Right cardiac atrium (tissue), 5 donors: Measurements from ENCODE around the gene CACNG3. TPM values are rescaled to one million over a fixed set of nuclear protein-coding genes. Genes with fewer than 3 reads are reported as not detected.
"Not testable (repeated sequence)": the region's sequence is repeated elsewhere in the genome, so short reads cannot be mapped to it uniquely, and the experiment has no call there.

Source experiments
- ATAC-seq, 2 donors: fragments of 200-7000 bp; cut with Tn5 transposase; one replicate each; pipeline versions ENCODE4 v1.8.0 to v1.9.1; 2020; ENCODE audit warnings: moderate library complexity in 2 of 2, mild to moderate bottlenecking in 1 of 2
- DNase-seq, 3 donors: peaks; one replicate each; pipeline ENCODE4 v3.0.0-alpha.2; 2020
- H3K27ac ChIP-seq: one replicate; pipeline ENCODE4 v1.5.1; 2013; ENCODE audit warnings: mild to moderate bottlenecking, low read length, control low read depth, moderate library complexity
- H3K27me3 ChIP-seq: one replicate; pipeline ENCODE4 v1.6.1; 2013; ENCODE audit not compliant: control insufficient read depth, insufficient read depth
- H3K4me1 ChIP-seq: one replicate; pipeline ENCODE4 v1.6.1; 2013; ENCODE audit warnings: low read length; ENCODE audit not compliant: control insufficient read depth, insufficient read depth
- H3K4me3 ChIP-seq: one replicate; pipeline ENCODE4 v1.5.1; 2013; ENCODE audit warnings: low read length, control low read depth
- H3K9me3 ChIP-seq: one replicate; pipeline ENCODE4 v1.6.1; 2013; ENCODE audit warnings: low read length; ENCODE audit not compliant: control insufficient read depth
- WGBS: extraction: QIAGEN DNeasy Blood & Tissue Kit; methylation state at CpG from one replicate; pipeline ENCODE4 v1.1.7; 2013; 5-methylcytosine and 5-hydroxymethylcytosine counted together
- intact Hi-C, 4 donors: fragments of 100-400 bp; cut with DNase I; formaldehyde crosslinking; loops; one replicate each; pipeline versions ENCODE4 v1.11.0 to v1.14.0; 2022 to 2023
- polyA plus RNA-seq: library from polyadenylated mRNA; stranded (reverse); fragments of 200-250 nt; gene quantifications from one replicate; pipeline ENCODE4 v1.2.3, GENCODE V29; 2013
- total RNA-seq, 4 donors: library from RNA; stranded (reverse); fragmentation: NEBNext Ultra II Directional; extraction: Animal tissue kit (Norgen Biotek cat#: 25700); gene quantifications; one replicate each; pipeline ENCODE4 v1.2.1, GENCODE V29; 2021
- donor health status: healthy with polysubstance abuse.
- donor health status: DM: no; HTN: yes; CAD: no.
- donor health status: DM: no; HTN: no; CAD: no.
- donor health status: DM: no; HTN: yes; CAD: no; lungs with severe emphysema.
- donor health status: DM: yes; HTN: yes; CAD: no.

The CACNG3 gene
- total and polyA plus RNA-seq, 5 donors, result not detected

DNA sequence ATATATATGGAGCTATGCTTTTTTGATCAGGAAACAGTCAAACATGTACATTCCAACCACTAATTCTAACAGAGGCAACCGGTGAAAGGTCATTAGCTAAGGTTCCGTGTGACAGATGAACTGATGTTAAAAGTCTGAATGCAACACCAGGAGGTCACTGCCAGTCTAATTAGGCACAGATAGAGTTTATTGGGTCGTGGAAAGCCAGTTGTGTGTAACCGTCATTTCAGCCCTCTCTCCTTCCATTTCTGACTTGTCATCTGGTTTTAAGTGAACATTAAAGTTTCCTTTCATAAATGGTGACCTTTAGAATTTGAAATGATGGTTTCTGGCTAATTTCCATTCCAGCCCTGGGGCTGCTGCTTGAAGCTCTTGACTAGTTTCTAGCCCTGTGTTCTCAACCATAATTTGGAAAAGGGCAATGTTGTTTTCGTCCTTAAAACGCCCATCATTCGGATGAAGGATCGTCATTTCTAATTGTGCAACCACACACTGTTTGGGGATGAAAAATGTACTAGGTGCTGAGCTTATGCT is 23.9 kb downstream of the CACNG3 start:
- 69% methylated on average over 8 of the region's 8 CpGs for WGBS
- no peak for ATAC-seq
- intact Hi-C loops, result no loop called here

DNA sequence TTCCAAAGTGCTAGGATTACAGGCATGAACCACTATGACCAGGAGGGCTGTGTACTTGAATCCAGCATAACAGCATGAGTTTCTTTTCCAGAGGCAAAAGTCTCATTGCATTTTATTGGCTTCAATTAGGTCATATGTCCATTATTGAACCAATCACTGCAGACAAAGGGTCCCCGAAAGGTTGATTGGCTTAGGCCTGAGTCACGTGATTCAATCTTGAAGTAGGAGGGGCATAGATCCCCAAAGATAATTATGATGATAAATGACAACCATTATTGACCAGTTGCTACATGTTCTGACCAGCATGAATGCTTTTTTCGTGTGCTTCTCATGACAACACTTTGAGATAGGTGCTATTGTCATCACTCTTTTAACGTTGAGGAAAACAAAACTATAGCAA is 25.3 kb downstream of the CACNG3 start:
- Histone ChIP-seq H3K27ac (no peak overlapping the region), H3K4me3 (no peak overlapping the region), H3K9me3 (no peaks in the 10 kb centered on the region), H3K4me1 (no peaks in the 10 kb centered on the region), H3K27me3 (no peaks in the 10 kb centered on the region)
- ATAC-seq (no peak), DNase-seq (no peak)
- intact Hi-C loops, result no loop called here
- WGBS, result 71% methylated on average over 4 of the region's 4 CpGs

More for the DNA sequence above, 23.9 kb downstream of the CACNG3 start:
- no peak for DNase-seq
- H3K27ac ChIP-seq, result no peak overlapping the region
- no peaks in the 10 kb centered on the region for H3K27me3 ChIP-seq
- H3K4me3 ChIP-seq, result no peak overlapping the region
- no peaks in the 10 kb centered on the region for H3K4me1 ChIP-seq
- H3K9me3 ChIP-seq, result no peaks in the 10 kb centered on the region

DNA sequence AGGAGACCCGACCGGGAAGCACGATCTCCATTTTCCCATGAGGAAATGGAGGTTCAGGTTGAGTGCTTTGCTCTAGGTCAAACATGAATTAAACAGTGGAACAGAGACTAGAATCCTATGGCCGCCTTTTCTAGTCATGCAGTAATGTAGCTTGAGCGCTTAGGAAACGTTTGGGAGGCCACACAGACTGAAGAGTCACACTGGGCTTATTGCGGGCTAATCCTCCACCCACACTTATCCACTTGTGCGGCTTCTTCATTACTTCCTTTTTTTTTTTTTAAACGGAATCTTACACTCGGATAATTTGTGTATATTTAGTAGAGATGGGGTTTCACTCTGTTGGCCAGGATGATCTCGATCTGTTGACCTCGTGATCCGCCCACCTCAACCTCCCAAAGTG is 26.0 kb downstream of the CACNG3 start:
- 84% methylated on average over 13 of the region's 13 CpGs for WGBS
- Histone ChIP-seq H3K27ac (no peak overlapping the region), H3K27me3 (no peaks in the 10 kb centered on the region), H3K4me3 (no peak overlapping the region), H3K9me3 (no peaks in the 10 kb centered on the region), H3K4me1 (no peaks in the 10 kb centered on the region)
- DNase-seq, result no peak
- intact Hi-C loops, result no loop called here
- no peak for ATAC-seq

DNA sequence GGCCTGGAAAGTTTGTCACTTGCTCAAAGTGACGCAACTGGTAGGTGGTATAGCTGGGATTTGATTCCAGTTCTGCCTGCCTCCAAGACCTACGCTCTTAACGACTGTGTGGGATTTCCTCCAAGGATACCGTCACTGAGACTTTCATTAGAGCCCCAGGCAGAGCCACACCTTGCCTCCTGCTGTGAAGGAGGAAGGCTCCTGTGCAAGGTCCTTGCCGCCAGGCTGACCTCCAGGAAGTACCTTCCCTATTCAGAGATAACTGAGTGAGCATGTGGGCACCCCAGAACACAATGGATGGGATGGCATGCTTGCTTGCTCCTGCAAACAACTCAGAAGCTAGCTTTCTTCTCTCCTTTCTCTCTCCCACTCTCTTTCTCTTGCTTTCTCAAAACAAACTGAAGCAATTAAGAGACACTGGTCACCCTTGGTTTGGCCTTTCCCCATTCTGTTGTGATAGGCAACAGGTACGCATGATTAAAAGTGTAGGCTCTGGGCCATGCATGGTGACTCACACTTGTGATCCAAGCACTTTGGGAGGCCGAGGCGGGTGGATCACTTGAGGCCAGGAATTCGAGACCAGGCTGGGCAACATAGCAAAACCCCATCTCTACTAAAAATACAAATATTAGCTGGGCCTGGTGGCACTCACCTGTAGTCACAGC is 30.7 kb downstream of the CACNG3 start:
- Histone ChIP-seq H3K4me3 (no peak overlapping the region), H3K27ac (no peak overlapping the region), H3K4me1 (no peaks in the 10 kb centered on the region), H3K27me3 (no peaks in the 10 kb centered on the region), H3K9me3 (peaks cover 1% of the 10 kb centered on the region)
- WGBS, result 81% methylated on average over 9 of the region's 9 CpGs
- ATAC-seq (no peak), DNase-seq (no peak)
- intact Hi-C loops, result no loop called here

DNA sequence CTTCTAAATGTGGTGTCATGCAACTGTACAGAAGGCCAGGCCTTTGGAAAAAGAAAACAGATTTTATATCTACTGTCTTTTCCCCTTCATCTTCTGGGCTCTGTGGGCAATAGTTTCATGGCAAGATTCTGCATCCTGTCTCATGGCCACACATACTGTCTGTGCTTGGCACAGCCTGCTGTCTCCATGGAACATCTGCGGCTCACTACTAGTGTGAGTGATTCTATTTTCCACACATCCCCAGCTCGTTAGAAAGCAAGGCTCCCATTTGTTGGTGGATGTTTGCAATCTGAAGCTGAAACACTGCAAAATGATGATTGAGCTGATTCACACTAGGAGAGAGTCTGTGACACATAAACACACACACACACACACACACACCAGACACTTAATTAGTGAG is 32.4 kb downstream of the CACNG3 start:
- Histone ChIP-seq H3K9me3 (peaks cover 1% of the 10 kb centered on the region), H3K4me1 (no peaks in the 10 kb centered on the region), H3K4me3 (no peak overlapping the region), H3K27me3 (no peaks in the 10 kb centered on the region), H3K27ac (no peak overlapping the region)
- no peak for ATAC-seq
- intact Hi-C loops, result no loop called here
- WGBS, result 54% methylated on average over 2 of the region's 2 CpGs
- no peak for DNase-seq

DNA sequence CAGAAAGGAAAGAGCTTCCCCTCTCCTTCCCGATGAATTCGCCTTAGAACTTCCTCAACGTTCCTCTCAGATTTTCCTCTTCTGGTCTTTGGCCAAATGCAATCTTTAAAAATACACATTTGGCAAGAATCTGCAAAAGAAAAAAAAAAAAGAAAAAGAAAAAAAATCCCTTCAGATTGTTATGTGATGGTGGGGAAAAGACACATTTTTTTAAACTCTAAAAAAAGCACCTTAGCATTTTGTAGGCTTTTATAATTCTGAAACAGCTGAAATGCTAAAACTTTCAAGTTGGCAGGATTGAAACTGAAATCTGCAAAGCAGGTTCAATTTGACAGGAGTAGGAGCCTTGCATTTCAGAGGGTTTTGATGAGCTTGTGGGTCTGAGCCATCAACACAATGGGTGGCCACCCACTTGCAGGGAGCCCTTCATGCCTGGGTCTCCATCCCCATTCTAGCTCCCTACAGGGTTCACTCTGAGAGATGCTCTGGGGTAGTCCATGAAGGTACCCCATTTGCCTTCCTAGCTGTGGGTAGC is 33.1 kb downstream of the CACNG3 start:
- intact Hi-C loops, result no loop called here
- Histone ChIP-seq H3K4me3 (no peak overlapping the region), H3K9me3 (peaks cover 1% of the 10 kb centered on the region), H3K27me3 (no peaks in the 10 kb centered on the region), H3K27ac (no peak overlapping the region), H3K4me1 (no peaks in the 10 kb centered on the region)
- WGBS, result 31% methylated on average over 3 of the region's 3 CpGs
- no peak for ATAC-seq
- no peak for DNase-seq

DNA sequence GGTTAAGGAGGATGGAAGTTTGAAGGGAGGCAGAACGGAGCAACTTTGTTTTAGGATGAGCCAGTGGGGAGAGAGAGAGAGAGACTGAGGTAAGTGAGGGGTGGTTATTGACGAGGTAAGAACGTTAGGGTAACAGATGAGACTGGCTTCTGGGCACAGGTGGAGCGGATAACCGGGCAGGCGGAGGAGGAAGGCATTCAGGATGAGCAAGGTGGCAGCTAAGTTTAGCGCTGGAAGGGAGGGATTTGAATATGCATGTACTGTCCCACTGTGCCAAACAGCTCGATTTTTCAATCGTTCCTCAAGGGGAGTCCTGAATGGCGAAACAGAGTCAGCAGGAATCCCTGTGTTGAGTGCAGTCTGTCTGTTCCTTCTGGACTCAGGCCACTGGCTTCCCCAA is 35.8 kb downstream of the CACNG3 start:
- no peaks in the 10 kb centered on the region for H3K27me3 ChIP-seq
- no peak overlapping the region for H3K27ac ChIP-seq
- ATAC-seq (no peak), DNase-seq (no peak)
- 49% methylated on average over 10 of the region's 10 CpGs for WGBS
- no peak overlapping the region for H3K4me3 ChIP-seq
- intact Hi-C loops, result no loop called here
- H3K9me3 ChIP-seq, result peaks cover 1% of the 10 kb centered on the region
- H3K4me1 ChIP-seq, result no peaks in the 10 kb centered on the region

DNA sequence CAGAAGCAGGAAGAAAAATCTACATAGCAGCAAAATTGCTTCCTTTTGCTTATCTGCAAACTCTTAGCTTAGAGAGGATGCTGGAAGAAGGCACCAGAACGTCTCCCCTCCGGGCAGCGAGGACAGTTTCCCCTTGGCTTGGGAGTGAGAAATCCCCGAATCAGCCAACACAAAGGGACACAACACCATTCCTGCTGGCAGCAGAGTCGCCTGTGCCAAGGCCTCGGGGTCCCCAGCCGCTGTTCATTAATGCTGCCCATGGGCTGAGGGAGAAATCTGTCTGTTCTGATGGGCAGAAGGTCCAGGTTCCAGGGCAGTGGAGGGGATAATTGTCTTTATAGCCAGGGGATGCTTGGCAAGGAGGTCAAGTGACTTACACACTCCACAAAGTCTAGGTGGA is 38.0 kb downstream of the CACNG3 start:
- DNase-seq, result no peak
- WGBS, result 73% methylated on average over 7 of the region's 7 CpGs
- Histone ChIP-seq H3K27me3 (no peaks in the 10 kb centered on the region), H3K4me3 (no peak overlapping the region), H3K9me3 (peaks cover 1% of the 10 kb centered on the region), H3K27ac (no peak overlapping the region), H3K4me1 (no peaks in the 10 kb centered on the region)
- intact Hi-C loops, result no loop called here
- no peak for ATAC-seq

DNA sequence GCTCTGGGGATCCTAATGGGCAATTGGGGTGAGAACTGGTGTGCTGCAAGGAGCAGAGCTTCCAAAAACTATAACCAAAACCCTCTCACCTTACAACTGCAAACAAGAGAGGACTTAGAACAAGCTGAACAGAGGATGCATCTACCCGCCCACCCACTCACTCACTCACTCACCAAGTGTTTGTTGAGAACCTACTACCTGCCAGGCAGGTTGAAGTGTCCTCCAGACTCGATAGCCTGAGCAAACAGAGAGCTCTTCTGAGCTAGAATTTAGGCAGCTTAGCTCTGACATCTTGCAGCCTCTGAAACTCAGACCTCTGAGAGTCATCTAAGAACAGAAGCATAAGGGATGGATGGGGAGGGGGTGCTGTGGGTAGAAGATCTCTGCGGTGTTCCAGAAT is 41.2 kb downstream of the CACNG3 start:
- no peaks in the 10 kb centered on the region for H3K27me3 ChIP-seq
- ATAC-seq, result no peak
- H3K9me3 ChIP-seq, result no peaks in the 10 kb centered on the region
- H3K4me3 ChIP-seq, result no peak overlapping the region
- no peak overlapping the region for H3K27ac ChIP-seq
- DNase-seq, result no peak
- WGBS, result 57% methylated on average over 3 of the region's 3 CpGs
- intact Hi-C loops, result no loop called here
- no peaks in the 10 kb centered on the region for H3K4me1 ChIP-seq

DNA sequence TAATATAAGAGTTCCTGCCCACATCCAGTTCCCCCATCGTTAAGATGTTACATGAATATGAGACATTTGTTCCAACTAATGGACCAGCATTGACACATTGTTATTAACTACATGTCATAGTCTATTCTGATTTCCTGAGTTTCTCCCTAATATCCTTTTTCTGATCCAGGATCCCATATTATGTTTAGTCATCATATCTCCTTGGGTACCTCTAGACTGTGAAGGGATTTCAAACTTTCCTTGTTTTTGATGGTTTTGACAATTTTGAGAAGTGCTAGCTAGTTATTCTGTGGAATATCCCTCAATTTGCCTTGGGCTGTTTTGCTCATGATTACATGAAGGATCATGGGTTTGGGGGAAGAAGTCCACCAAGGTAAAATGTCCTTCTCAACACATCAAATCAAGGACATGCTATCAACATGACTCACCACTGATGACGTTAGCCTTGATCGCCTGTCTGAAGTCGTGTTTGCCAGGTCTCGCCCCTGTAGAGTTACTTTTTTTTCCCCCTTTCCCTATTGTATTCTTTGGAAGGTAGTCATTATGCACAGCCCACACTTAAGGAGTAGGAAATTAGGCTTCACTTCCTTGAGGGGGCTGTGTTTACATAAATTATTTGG is 42.5 kb downstream of the CACNG3 start:
- DNase-seq (no peak), ATAC-seq (no peak)
- Histone ChIP-seq H3K4me1 (no peaks in the 10 kb centered on the region), H3K27ac (no peak overlapping the region), H3K9me3 (no peaks in the 10 kb centered on the region), H3K4me3 (no peak overlapping the region), H3K27me3 (no peaks in the 10 kb centered on the region)
- intact Hi-C loops, result no loop called here
- WGBS, result 80% methylated on average over 5 of the region's 5 CpGs

DNA sequence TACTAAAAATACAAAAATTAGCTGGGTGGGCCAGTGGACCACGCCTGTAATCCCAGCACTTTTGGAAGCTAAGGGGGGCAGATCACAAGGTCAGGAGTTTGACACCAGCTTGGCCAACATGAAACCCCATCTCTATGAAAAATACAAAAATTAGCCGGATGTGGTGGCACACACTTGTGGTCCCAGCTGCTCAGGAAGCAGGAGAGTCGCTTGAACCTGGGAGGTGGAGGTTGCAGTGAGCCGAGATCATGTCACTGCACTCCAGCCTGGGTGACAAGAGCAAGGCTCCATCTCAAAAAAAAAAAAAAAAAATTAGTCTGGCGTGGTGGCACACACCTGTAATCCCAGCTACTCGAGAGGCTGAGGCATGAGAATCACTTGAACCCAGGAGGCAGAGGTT is 44.6 kb downstream of the CACNG3 start:
- intact Hi-C loops, H3K27me3 ChIP-seq, H3K9me3 ChIP-seq, H3K27ac ChIP-seq, H3K4me3 ChIP-seq, DNase-seq, ATAC-seq, H3K4me1 ChIP-seq: not testable (repeated sequence)
- 87% methylated on average over 6 of the region's 6 CpGs for WGBS
